ENCODE results near the gene SCN1B.

SCN1B gene

GRCh38 chr19:35080613-35081170, 50.4 kb downstream of the SCN1B start:
- no peak for DNase-seq (ENCODE audit: low spot score)
- no peak for TF ChIP-seq CTCF (IDR thresholded peaks at IDR 0.05; ENCODE audit: extremely low read depth, missing control alignments)

GRCh38 chr19:35081201-35081600, 50.9 kb downstream of the SCN1B start:
- DNase-seq (ENCODE audit: low spot score) = no peak
- no peak for TF ChIP-seq CTCF (IDR thresholded peaks at IDR 0.05; ENCODE audit: extremely low read depth, missing control alignments)

GRCh38 chr19:35083691-35084508, 53.6 kb downstream of the SCN1B start:
- no peak for DNase-seq (ENCODE audit: low spot score)
- TF ChIP-seq CTCF (IDR thresholded peaks at IDR 0.05; ENCODE audit: extremely low read depth, missing control alignments) = no peak

- no peak for DNase-seq (ENCODE audit: low spot score)
- TF ChIP-seq CTCF (IDR thresholded peaks at IDR 0.05; ENCODE audit: extremely low read depth, missing control alignments) = no peak
Observed at GRCh38 chr19:35084509-35084762, 54.2 kb downstream of the SCN1B start.

- no peak for TF ChIP-seq CTCF (IDR thresholded peaks at IDR 0.05; ENCODE audit: extremely low read depth, missing control alignments)
- peak; percentile 77 for DNase-seq (ENCODE audit: low spot score)
Observed at GRCh38 chr19:35085947-35086346, 55.7 kb downstream of the SCN1B start.

GRCh38 chr19:35086455-35086854, 56.2 kb downstream of the SCN1B start:
- DNase-seq (ENCODE audit: low spot score) = no peak
- TF ChIP-seq CTCF (IDR thresholded peaks at IDR 0.05; ENCODE audit: extremely low read depth, missing control alignments) = no peak

- no peak for TF ChIP-seq CTCF (IDR thresholded peaks at IDR 0.05; ENCODE audit: extremely low read depth, missing control alignments)
- DNase-seq (ENCODE audit: low spot score) = no peak
Observed at GRCh38 chr19:35087393-35087792, 57.1 kb downstream of the SCN1B start.

Data from GM20000 (cell line).